SKM-1 treated with dmso at 0.1 percent for 144 hours (cell line): Measurements from ENCODE around the gene RARS1.

Source experiments
- DNase-seq: peaks from one replicate; lab custom pipeline; 2025; ENCODE audit not compliant: unreplicated experiment; lab: John Stamatoyannopoulos, UW

RARS1 gene

DNA sequence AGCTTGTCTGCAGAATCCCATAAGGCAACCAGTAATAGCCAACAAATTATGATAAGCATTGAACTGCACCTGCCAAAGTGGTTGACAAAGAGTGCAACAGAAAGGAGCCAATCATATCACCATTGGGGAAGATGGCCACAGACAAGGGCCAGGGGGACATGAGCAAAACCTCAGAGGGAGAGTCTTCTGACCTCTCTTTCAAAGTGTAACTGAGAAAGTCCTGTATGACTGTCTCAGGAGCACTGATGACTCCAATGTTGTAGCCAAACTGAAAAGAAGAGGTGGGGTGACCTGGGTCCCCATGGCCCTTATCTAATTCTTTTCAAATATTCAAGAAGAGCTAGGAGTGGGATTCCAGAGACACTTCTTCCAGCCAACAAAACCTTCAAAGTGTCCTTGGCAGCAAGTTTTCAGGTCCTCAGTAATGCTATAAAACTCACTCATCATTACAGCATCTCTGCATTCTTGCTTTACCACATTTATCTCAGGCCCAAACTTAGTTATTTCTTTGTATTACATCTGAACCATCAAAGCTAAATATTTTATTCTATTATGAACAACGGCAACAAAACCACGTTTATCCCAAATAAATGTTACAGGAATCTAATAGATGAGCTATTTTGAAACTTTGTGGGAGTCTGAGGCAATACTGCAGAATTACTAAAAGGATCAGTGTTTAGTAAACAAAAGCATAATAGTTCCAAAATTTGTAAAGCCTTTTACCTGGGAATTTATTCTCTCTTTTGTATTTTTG lies 67.3 kb downstream of the RARS1 start:
- no peak for DNase-seq

DNA sequence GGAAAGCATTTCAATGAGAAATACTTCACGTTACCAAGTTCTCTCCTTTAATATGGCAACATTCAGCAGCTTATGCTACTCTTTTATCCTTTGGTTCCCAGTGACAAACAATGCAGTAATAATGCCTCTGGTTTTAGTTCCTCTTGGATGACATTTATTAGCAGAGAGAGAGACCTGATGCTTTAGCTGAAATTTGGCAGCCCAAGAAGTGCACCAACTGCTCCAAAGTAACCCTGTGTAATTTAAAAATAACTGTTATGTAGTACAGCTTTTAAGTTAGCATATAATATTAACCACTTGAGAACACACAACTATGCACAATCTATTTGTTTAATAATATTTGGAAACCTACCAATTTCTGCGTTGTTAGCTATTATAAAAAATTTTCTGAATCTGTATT lies 71.1 kb downstream of the RARS1 start:
- no peak for DNase-seq

DNA sequence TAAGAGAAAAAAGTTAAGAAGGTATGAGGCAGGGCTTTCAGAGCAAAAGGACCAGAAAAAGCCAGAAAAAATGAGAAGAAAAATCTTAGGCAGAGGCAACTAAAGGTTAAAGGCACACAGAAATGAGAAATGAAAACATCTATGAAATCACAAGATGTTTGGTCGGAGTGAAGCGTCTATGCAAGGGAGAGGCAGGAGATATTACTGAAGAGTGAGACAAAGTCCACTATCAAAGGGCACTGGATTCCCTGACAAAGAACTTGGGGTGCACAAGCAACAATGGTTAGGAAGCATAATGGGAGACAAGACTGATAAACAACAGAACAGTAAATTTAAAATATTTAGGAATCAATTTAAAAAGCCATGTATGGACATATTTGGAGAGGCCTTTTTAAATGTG lies 76.0 kb downstream of the RARS1 start:
- no peak for DNase-seq

DNA sequence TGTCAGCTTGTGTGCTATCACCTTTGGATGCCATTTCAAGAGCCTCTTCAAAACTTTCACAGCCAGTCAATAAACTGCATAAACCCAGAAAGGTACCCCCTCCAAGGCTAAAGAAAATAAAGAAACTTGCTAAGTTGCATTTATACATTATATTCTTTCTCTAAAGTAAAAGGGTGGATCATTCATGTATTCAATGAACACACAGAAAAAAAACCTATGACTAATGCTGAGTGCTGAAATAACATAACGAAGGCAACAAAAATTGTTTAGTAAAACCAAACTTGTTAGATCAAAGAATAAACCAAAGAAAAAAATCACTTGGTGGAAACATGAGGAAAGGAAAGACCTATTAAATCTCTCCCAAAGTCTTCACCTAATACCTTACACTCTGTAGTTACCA lies 77.7 kb downstream of the RARS1 start:
- no peak for DNase-seq

DNA sequence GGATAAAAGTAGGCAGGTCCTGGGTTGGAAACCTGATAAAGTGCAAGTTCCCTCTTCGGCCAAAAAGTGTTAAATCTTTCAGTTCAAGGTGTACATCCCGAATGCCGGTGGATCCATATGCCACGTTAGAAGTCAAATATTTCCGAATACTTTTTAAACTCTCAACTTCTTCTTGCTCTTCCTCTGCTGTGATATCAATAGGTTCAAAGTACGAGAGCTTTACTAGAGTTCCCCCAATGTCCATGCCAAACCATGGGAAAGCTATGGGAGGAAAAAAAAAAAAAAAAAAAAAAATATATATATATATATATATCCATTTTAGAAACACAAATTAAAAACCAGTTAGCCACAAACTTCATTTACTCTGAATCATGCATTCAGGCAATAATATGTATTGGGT lies 82.5 kb downstream of the RARS1 start:
- DNase-seq: no peak
